GM19372 (cell line): Measurements from ENCODE around the gene EFNA5.

Experiments used
- ATAC-seq: cut with Tn5 transposase; IDR thresholded peaks from one replicate; pipeline ENCODE4 v1.9.1; 2021; ENCODE audit warnings: mild to moderate bottlenecking, low read depth, moderate library complexity; ENCODE audit not compliant: unreplicated experiment

The EFNA5 gene

DNA sequence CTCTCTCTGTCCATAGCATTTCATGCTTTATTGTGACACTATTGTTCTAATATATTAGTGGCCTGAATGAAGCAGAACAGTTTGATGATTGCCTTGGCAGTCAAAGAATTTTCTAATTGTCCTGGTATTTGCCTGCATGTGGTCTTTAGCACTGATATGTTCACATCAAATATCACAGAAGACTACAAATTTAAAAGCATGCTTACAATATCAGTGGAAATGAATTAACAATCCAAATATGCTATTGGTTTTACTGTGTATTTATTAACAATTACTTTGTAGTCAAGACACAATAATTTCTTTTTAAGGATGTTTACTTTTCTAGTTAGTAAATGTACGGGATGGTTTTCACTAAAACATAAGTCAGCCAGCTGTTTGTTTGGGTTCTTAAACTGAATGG is 18.3 kb downstream of the EFNA5 start:
- no peak for ATAC-seq

DNA sequence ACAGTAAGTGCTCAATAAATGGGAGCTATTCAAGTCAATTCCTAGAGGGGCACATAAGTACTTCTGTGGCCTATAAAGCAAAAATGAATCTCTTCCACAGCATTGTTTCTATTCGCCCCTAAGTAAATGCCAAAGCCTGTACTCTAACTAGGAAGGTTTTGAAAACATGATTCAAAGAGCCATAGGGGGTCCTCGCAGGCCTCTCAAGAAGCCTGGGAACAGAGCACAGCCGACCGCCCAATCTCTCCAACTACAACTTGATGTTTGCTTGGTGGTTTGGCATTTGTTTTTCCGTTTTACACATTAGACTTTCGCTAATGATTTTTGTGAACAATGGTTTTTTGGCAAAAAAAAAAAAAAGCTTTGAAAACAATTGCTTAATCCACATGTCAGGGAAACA is 19.4 kb downstream of the EFNA5 start:
- no peak for ATAC-seq

DNA sequence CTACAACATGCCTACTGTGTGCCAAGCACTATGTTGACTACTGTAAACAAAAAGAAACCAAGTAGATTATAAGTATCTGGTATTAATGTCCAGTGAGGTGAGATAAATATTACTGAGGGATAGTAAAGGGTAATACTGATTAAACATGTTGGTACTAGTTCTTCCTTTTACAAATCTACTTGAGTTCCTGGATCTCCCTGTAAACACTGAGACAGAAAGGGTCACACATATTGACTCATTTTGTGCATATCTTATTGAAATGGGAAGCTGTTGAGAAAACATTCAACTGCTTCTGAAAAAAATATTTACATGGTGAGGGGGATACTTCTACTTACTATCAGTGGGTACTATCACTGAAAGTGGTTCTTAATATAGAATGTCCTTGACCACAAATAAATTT is 24.3 kb downstream of the EFNA5 start:
- no peak for ATAC-seq

DNA sequence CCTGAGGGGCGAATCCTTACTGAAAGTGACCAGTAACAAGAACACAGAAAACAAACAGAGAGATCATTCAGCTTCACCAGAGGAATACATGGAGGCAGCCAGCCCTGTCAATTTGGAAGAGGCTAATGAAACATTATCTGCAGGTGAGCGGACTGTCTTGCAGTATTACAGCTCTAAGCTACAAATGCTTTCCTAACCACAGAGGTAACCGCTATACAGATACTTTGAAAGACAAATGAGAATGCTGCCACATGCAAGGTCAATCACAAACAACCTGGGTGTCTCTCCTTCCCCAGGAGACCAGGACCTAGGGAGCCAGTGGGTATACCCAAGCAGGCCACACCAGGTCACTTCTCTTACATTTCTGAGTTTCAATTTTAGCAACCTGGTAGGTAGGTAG is 30.2 kb downstream of the EFNA5 start:
- ATAC-seq: no peak

DNA sequence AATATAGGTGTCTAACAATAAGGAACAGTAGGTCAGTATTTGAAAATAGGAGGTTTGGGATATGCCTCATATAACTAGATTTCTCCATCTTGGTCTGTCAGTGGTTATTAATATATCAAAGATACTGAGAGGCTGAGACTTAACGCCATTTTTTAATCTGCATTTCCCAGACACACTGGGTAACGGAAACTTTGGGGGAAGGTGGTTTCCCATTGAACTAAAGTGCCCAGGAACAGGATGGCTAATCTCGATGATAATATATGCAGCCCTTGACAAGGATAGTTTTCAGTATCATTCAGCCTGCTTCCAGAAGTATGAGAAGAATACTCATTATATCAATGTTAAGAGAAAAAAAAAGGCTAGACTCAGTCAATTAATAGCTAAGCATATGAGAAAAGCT is 30.7 kb downstream of the EFNA5 start:
- no peak for ATAC-seq

DNA sequence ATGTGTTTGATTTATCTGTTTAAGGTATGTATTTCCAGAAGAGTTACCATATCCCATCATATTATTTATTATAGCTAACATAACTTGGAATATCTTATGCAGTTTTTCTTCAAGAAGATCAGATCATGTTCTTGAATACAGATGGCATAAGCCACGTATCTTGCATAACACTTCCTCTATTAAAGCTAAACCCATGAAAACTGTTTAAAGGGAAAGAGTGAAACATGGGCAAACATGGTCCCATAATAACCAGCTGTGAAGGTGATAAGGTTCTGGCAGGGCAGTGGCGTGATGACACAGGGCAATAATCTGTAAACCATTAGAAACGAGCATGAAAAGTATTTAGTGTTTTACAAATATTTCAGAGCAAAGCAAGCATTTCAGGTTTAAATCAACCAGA is 34.2 kb downstream of the EFNA5 start:
- no peak for ATAC-seq

DNA sequence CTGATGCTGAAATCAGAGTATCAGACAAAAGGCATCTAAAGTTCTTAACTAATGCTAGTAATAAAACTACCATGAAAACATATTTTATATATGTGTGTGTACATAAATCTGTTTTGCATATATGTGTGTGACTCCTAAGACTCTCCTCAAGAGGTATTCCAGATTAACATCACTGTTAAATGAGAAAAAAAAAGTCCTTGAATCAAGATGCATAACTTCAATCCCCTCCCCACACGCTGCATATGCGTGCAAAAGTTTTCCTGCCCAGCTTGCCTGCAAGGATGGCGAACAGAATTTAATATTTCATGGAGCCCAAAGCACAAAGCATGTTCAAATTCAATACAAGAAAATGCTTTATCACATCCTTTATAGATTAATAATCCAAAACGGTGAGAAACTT is 34.7 kb downstream of the EFNA5 start:
- ATAC-seq: no peak

DNA sequence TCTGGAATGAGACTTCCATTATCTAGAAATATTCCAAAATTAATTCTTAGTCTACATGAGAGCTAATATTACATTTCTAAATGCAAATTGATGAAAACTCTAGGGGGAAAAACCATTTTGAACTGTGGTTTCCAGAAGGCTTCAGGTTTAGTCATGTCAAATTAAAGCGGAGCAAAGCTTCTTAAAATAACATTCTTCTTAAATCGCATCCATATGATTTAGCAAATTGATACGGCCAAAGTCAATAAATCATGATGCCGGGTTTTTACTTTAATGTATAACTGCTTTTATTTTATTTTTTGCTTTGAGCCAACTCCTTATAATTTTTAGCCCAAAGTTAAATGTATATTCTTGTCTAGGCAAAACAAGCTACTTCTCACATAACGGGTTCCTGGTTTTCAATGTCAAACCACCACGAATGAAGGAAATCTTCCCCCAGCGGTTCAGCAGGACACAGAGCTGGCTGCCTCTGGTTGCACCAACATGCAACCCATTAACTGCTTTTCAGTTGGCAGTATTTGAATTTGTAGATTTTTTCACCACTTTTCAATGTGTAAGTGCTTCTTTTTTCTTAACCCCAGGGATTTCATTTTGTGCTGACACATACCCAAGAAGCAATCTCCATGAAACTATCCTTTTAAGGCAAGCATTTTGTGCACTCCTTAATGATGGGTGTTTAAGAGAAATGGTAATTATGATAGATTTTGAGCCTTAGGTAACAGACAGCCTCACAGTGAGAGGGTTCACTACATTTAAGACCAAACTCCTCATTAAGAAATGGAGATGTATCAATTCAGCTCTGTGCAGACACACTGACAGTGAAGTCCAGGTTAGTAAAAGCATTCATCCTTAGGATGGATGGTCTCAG is 35.5 kb downstream of the EFNA5 start:
- no peak for ATAC-seq

DNA sequence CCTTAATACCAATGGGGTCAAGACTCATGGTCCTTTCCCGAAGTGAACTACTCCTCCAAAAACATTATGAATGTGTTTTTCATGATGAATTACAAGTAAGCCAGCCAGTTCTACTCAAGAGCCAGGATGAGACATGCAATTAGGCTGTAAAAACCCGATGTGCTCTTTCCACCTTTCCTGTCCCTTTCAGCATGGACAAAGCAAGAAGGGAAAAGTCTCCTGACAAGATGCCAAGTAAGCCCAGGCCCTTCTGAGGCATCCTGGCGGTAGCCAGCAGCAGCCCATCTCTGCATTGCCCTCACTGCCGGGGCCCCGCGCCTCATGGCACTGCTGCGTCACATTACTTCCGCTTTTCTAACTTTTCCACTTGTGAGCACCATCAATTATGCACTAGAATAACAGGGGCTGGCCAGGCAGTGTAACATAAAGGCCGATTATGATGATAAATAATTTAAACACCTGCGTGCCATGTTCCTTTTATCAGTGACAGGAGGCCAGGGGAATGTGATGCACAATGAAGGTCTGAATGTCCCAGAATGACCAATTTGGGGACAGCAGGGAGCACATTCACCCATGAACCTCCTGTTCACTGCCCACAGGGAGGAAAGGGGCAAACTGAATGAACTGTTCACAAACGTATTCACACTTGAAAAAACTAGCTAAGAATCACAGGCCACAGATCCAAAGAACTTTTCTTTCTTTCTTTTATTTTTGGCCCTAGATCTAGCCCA is 37.4 kb downstream of the EFNA5 start:
- no peak for ATAC-seq

DNA sequence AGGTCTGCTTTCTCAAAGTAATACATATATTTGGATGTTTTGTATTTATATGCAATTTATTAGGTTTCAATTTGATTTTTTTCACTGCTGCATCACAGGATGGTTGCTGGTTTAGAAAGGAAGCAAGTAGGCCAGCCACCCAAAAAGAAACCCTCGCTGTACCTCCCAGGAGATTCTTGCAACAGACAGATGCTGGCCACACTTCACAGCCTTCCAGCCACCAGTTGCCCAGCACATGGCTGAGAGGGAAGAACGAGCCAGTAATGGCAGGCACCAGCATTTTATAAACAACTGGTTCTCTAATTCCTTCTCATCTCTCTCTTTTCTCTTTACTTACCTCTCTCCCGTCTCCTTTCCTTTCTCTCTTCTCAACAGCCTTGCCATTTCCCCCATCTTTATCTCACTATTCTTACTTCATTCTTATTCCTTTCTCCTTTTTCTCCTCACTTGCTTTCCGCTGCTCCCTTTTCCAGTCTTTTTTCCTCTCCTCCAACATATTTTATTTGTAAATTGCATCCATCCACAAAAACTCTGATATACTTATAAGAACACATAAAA is 38.9 kb downstream of the EFNA5 start:
- ATAC-seq: no peak

DNA sequence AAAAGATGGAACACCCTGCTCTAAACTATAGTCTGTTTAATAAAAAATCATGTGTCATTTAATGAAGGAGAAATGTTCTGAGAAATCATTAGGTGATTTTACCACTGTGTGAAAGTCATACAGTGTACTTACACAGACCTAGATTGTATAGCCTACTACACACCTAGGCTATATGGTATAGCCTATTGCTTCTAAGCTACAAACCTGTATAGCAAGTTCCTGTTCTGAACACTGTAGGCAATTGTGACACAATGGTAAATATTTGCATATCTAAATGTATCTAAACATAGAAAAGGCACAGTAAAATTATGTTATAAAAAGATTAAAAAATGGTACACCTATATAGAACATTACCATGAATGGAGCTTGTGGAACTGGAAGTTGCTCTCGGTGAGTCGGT is 40.6 kb downstream of the EFNA5 start:
- no peak for ATAC-seq

DNA sequence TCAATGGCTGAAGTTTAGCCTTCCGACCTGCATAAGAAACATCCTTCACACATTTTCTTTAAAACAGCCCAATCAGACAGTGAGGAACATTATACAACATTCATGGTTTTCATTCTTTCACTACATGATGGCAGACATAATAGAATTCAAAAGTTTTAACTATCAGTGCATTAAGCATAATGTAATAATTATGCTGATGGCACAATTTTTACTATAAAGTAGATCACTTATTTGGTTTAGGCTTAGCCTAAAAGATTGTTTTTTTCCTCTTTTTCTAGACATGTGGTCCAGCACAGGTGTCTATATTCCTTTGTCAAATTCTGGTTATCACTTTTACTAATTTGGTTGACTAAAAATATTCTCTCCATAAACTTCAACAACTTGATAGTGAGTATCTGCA is 46.5 kb downstream of the EFNA5 start:
- ATAC-seq: no peak

DNA sequence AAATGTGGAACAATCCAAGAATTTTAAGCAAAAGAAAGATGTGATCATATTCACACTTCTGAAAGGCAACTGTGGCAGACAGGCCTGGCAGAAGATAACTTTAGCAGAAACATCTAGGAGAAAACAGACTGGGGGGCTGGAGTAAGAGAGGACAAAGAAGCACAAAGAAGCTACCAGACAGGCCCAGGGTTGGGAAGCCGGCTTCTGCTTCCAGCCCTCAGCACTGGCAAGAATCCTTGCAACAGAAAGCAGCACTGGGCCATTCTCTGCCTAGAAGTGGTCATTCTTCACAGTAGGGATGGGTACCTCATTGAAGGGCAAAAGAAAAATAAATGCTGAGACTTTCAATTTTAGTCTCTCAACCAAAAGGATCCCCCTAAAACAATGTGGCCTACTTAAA is 49.6 kb downstream of the EFNA5 start:
- ATAC-seq: no peak

DNA sequence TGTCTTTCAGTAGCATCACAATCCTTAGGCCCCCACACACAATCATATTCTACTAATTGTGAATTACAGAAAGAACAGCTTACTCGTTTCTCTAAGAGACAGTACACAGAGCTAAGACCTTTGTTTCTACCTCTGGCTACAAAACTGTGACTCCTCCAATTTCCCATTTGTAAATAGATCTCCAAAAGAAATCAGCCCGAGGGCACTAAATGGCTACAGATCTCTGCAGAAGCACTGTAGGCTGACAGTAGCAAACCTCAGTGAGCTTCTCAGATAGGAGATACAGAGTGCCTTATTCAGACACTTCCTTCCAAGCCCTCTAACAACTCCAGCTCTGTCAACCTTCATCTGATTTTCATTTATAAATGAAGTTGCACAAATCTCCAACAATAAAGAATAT is 51.0 kb downstream of the EFNA5 start:
- ATAC-seq: no peak

DNA sequence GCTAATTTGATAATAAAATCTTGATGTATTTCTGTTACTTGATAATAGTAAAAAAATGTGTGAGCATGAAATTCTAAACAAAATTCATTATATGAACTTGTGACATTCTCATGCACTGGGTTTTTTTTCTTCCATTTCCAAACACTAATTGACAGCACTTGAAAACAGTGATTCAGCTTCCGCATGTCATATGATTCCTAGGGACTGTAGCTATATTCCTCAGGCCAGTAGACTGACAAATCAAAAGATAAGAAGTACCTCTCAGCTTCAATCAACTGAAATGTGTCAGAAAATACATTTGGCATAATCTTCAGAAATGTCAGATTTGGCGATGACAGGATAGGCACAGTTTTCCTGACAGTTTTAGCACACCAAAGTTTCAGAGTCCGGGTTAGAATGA is 52.5 kb downstream of the EFNA5 start:
- no peak for ATAC-seq

DNA sequence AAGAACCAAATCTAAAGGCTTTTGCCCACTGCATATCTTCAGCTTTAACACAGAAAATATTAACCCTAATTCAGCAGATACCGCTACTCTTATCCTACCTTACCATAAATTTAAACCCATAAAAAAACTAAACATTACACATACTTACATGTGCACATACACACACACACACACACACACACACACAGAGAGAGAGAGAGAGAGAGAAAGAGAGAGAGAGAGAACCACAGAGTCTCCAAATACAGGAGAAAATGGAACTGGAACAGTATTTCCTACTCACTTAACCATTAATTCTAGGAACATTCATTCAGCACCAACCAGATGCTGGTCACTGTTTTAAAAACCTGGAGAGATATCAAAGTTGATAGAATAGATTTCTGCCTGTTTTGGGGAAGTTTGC is 53.7 kb downstream of the EFNA5 start:
- no peak for ATAC-seq

DNA sequence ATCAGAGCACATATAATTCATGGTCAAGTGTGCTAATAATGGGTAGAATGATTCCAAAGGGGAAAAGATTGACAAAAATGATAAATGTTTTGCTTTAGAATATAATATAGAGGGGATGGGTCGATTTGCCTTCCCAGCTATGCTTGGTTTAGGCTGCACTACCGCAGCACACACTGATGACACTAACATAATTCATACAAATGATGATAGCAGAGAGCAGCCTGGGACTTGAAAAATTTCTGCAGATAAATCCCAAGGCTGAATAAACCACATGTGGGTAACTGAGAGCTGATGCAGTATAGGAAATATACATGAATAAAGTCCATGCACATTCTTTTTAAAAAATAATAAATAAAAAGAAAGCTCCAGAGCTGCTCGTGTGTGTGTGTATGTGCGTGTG is 54.5 kb downstream of the EFNA5 start:
- ATAC-seq: no peak

DNA sequence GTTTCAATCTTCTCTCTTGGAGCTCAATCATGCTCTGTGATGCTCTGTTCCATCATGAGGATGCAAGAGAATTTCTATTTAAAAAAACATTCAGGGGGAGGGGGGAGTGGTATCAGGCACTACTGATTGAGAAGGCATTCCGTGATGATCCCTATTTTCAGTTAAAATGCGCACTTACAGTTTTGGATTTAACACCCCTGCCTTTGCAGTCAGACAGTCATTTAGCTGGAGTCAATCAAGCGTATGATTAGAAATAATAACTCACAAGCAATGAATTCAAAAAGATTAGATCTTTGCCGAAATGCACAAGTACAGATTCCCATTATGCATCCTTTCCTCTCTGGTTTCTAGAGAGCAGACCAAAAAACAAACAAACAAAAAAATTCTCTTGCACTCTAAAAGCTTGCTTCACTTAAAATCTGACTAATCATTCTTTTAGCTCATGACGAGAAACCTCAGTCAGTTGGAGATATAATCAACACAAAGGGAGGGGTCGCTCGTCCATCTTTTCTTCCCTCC is 55.4 kb downstream of the EFNA5 start:
- no peak for ATAC-seq

DNA sequence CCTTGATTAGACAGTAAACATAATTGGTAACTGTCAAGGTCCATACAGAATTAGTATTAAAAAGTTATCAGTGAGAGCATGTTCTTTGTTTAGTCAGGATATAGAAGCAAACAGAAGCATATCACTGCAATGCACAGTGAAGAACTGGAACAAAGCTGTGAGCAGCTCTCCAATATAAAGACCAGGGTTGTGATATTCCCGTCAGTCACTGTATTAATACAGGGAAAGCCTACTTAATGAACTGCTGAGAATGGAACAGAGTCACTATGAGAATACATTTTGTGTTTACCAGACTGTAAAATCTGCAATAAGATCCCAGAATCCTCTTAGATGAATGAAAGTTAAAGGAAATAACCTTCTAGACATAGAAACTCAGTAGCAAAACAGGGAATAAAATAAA is 58.2 kb downstream of the EFNA5 start:
- no peak for ATAC-seq

DNA sequence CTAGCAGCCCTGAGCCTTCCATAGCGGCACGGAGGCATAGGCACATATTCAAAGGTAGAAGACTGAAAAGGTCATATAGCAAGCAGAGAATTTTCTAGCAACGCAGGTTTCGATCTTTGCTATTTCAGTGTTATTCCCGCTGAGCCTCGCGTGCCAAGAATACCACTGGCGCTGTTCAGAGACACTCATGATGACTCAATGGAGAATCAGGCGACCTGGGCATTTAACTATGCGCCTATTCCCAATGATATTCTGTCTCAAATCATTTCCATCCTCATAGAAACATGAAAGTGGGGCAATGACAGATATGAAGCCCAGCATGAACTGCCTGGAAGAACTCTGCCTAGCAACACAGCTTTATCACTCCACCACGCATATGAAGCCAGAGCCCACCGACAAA is 59.9 kb downstream of the EFNA5 start:
- ATAC-seq: no peak

DNA sequence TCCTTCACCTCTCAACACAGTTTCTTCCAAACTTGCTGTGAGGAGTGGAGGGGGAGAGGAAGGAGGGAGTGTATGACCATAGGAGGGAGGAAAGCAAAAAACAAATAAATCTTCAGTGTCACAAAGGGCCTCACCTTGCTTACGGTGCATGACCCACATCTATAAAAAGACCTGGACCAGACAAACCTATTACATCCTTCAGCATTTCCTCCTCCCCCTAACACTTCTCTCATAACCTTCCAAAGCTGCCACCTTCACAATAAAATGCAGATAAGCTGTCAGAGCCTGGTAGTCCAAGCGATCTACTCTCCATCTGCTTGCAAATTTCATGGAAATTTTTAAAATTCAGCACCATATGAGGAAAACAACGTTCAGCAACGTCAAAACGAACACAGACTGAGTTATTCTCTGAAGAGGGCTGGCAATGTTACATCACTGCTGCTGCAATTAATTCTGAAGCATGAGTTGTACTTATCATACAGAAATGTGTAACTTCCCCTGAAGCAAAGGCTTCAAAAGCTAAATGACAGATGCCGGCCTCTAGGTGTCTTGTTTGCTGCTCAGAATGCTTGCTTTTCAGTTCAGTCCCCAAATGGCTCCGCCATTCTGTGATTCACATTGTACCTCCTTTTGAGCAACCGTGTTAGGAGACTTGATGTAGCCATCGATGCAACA is 62.9 kb downstream of the EFNA5 start:
- ATAC-seq: no peak
